Erythroblast (primary cell): ENCODE measurements around the gene FANCD2OS.
"Not testable (repeated sequence)": the region's sequence is repeated elsewhere in the genome, so short reads cannot be mapped to it uniquely, and the experiment has no call there.

Source experiments
- DNase-seq, 2 experiments: peaks; one replicate each; lab custom pipeline; 2025; lab: John Stamatoyannopoulos, UW
- GATA1 ChIP-seq: IDR thresholded peaks from 2 replicates; pipeline ENCODE4 v1.6.1; 2011; ENCODE audit warnings: low read depth, mild to moderate bottlenecking, control low read depth, low read length, moderate library complexity
- POLR2A ChIP-seq: IDR thresholded peaks from 2 replicates; pipeline ENCODE4 v1.6.1; 2011; ENCODE audit warnings: mild to moderate bottlenecking, low read length

The FANCD2OS gene

GRCh38 chr3:10074666-10075065 is 33.4 kb downstream of the FANCD2OS start:
- TF ChIP-seq POLR2A (no peak), GATA1 (no peak)
- DNase-seq = no peak

GRCh38 chr3:10070077-10070476 is 38.0 kb downstream of the FANCD2OS start:
- not testable (repeated sequence) for DNase-seq

- TF ChIP-seq GATA1 = no peak
- TF ChIP-seq POLR2A = no peak
- DNase-seq = no peak
Measured at GRCh38 chr3:10055097-10055496, 53.0 kb downstream of the FANCD2OS start.
